DOHH2 (cell line): ENCODE data around the gene DOCK9.

Experiments
- H3F3A ChIP-seq: fragments of 200-600 bp; sonication (generic), shearing (Covaris generic); 2 replicates; pipeline ENCODE4 v1.6.0; 2016; ENCODE audit warnings: antibody characterized with exemption, mild to moderate bottlenecking; ENCODE audit not compliant: control insufficient read depth, insufficient read depth
- H3K27ac ChIP-seq: fragments of 200-600 bp; sonication (generic); 2 replicates; pipeline ENCODE4 v1.5.1; 2014; ENCODE audit warnings: low read depth, mild to moderate bottlenecking, low read length, moderate library complexity
- H3K27me3 ChIP-seq: fragments of 200-600 bp; sonication (generic); 2 replicates; pipeline ENCODE4 v1.6.1; 2014; ENCODE audit warnings: mild to moderate bottlenecking, low read length, mixed read lengths; ENCODE audit not compliant: control insufficient read depth
- H3K36me3 ChIP-seq: fragments of 200-600 bp; sonication (generic); 2 replicates; pipeline ENCODE4 v1.6.1; 2014; ENCODE audit warnings: mild to moderate bottlenecking, low read length, moderate library complexity, mixed read lengths; ENCODE audit not compliant: control insufficient read depth
- H3K4me1 ChIP-seq: fragments of 200-600 bp; sonication (generic); 2 replicates; pipeline ENCODE4 v1.6.1; 2014; ENCODE audit warnings: mild to moderate bottlenecking, low read length, mixed read lengths; ENCODE audit not compliant: control insufficient read depth
- H3K4me2 ChIP-seq: fragments of 200-600 bp; sonication (generic); 2 replicates; pipeline ENCODE4 v1.6.0; 2014; ENCODE audit warnings: mild to moderate bottlenecking, low read length, moderate library complexity
- H3K4me3 ChIP-seq: fragments of 200-600 bp; sonication (generic); 2 replicates; pipeline ENCODE4 v1.5.1; 2014; ENCODE audit warnings: mild to moderate bottlenecking, low read length, mixed read lengths
- H3K79me2 ChIP-seq: fragments of 200-600 bp; sonication (generic); 2 replicates; pipeline ENCODE4 v1.6.1; 2014; ENCODE audit warnings: mild to moderate bottlenecking, low read length, mixed read lengths; ENCODE audit not compliant: control insufficient read depth
- H3K9me2 ChIP-seq: fragments of 200-600 bp; sonication (generic); replicated peaks from 2 replicates; pipeline ENCODE4 v1.6.1; 2014; ENCODE audit warnings: mild to moderate bottlenecking, low read length, mixed read lengths; ENCODE audit not compliant: control insufficient read depth
- H3K9me3 ChIP-seq: fragments of 200-600 bp; sonication (generic); 2 replicates; pipeline ENCODE4 v1.6.1; 2014; ENCODE audit warnings: antibody characterized with exemption, low read length, mixed read lengths; ENCODE audit not compliant: control insufficient read depth, insufficient read depth
- H4K20me1 ChIP-seq: fragments of 200-600 bp; sonication (generic); 2 replicates; pipeline ENCODE4 v1.6.0; 2014; ENCODE audit warnings: low read depth, mild to moderate bottlenecking, antibody characterized with exemption, low read length, moderate library complexity; ENCODE audit not compliant: control insufficient read depth, insufficient read depth
- EZH2phosphoT487 ChIP-seq: fragments of 200-600 bp; sonication (generic); IDR thresholded peaks from 2 replicates; pipeline ENCODE4 v1.6.1; 2017; ENCODE audit warnings: borderline replicate concordance, mild to moderate bottlenecking, antibody characterized with exemption, low read length, moderate library complexity, mixed read lengths
- TF ChIP-seq, protein P1 (sequence below): fragments of 200-600 bp; sonication (generic); IDR thresholded peaks from one replicate; pipeline ENCODE4 v1.5.1; 2014; ENCODE audit warnings: antibody characterized with exemption, mild to moderate bottlenecking, low read depth, low read length; ENCODE audit not compliant: poor library complexity, severe bottlenecking

DOCK9 gene

DNA sequence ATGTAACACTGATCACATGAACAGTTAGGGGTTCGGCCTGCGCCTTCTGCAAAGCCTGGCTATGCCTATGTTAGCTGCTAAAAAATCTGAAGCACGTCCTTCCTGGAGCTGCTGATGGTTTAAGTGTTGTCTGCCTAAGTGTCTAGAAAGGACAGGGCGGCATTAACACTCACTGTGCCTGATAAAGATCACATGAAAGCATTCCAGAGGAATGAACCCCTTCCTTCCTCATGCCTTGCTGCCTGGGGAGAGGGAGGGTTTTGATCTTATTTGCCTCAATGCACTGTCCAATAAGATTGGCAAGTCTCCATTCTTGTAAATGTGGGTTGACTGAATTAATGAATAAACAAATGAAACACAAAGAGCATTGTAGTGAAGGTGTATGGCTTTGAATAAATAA is 5.2 kb downstream of the DOCK9 start:
- H4K20me1 ChIP-seq, result no peaks in the 10 kb centered on the region
- H3F3A ChIP-seq, result no peaks in the 10 kb centered on the region
- no peaks in the 10 kb centered on the region for H3K9me3 ChIP-seq
- no peak overlapping the region for H3K27ac ChIP-seq
- peaks cover 18% of the 10 kb centered on the region for H3K27me3 ChIP-seq
- H3K4me3 ChIP-seq, result no peak overlapping the region
- TF ChIP-seq, protein P1, sequence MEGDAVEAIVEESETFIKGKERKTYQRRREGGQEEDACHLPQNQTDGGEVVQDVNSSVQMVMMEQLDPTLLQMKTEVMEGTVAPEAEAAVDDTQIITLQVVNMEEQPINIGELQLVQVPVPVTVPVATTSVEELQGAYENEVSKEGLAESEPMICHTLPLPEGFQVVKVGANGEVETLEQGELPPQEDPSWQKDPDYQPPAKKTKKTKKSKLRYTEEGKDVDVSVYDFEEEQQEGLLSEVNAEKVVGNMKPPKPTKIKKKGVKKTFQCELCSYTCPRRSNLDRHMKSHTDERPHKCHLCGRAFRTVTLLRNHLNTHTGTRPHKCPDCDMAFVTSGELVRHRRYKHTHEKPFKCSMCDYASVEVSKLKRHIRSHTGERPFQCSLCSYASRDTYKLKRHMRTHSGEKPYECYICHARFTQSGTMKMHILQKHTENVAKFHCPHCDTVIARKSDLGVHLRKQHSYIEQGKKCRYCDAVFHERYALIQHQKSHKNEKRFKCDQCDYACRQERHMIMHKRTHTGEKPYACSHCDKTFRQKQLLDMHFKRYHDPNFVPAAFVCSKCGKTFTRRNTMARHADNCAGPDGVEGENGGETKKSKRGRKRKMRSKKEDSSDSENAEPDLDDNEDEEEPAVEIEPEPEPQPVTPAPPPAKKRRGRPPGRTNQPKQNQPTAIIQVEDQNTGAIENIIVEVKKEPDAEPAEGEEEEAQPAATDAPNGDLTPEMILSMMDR, result no peak
- TF ChIP-seq EZH2phosphoT487, result no peak
- H3K9me2 ChIP-seq, result no peaks in the 10 kb centered on the region
- H3K4me2 ChIP-seq, result no peak overlapping the region
- no peaks in the 10 kb centered on the region for H3K36me3 ChIP-seq
- peaks cover 7% of the 10 kb centered on the region for H3K4me1 ChIP-seq
- no peaks in the 10 kb centered on the region for H3K79me2 ChIP-seq

DNA sequence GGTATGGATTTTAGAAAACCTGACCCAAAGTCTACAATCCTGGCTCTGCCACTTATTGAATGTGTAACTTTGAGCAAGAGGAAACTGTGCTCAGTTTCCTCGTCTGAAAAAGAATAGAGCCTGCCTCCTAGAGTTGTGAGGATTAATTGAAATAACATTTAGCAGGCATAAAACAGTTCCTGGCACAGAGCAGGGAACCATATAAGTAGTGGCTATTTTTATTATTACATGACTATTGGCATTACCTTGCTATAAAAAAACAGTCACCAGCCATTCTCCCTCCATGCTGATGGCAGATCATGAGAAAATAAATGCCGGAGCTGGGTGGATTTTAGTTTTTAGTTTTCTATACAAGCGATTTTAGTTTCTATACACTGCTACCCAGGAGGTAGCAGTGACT is 5.8 kb downstream of the DOCK9 start:
- H3K79me2 ChIP-seq, result no peaks in the 10 kb centered on the region
- H3K9me2 ChIP-seq, result no peaks in the 10 kb centered on the region
- H4K20me1 ChIP-seq, result no peaks in the 10 kb centered on the region
- no peak overlapping the region for H3K27ac ChIP-seq
- no peaks in the 10 kb centered on the region for H3F3A ChIP-seq
- H3K36me3 ChIP-seq, result no peaks in the 10 kb centered on the region
- H3K4me1 ChIP-seq, result peaks cover 7% of the 10 kb centered on the region
- peaks cover 14% of the 10 kb centered on the region for H3K27me3 ChIP-seq
- no peak overlapping the region for H3K4me2 ChIP-seq
- no peaks in the 10 kb centered on the region for H3K9me3 ChIP-seq
- TF ChIP-seq, protein P1, result no peak
- no peak for TF ChIP-seq EZH2phosphoT487
- no peak overlapping the region for H3K4me3 ChIP-seq

DNA sequence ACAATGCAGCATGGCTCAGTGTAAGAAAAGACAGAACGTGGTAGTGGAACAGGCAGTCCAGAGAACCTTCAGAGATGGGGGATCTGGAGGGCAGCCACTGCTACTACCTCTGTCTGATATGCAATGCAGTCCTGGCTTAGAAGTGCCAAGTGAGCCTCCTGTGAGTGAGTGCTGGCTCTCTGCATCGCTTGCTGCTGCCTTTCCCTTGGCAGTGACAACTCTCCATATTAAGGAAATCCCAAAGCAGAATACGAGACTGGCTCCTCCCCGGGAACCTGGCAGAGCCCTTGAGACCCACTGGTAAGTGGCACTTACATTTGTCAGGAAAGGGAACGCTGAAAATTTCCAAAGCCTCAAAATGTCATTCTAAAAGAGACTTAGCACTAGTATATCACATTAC is 7.5 kb downstream of the DOCK9 start:
- TF ChIP-seq EZH2phosphoT487, result no peak
- TF ChIP-seq, protein P1, result no peak
- no peaks in the 10 kb centered on the region for H3K9me3 ChIP-seq
- no peaks in the 10 kb centered on the region for H3F3A ChIP-seq
- H3K9me2 ChIP-seq, result no peaks in the 10 kb centered on the region
- no peak overlapping the region for H3K4me2 ChIP-seq
- H3K4me3 ChIP-seq, result no peak overlapping the region
- no peak overlapping the region for H3K27ac ChIP-seq
- no peaks in the 10 kb centered on the region for H3K36me3 ChIP-seq
- no peaks in the 10 kb centered on the region for H3K79me2 ChIP-seq
- peaks cover 4% of the 10 kb centered on the region; the same call in 1 of the 2 replicates for H3K27me3 ChIP-seq
- peaks cover 7% of the 10 kb centered on the region for H3K4me1 ChIP-seq
- H4K20me1 ChIP-seq, result no peaks in the 10 kb centered on the region

DNA sequence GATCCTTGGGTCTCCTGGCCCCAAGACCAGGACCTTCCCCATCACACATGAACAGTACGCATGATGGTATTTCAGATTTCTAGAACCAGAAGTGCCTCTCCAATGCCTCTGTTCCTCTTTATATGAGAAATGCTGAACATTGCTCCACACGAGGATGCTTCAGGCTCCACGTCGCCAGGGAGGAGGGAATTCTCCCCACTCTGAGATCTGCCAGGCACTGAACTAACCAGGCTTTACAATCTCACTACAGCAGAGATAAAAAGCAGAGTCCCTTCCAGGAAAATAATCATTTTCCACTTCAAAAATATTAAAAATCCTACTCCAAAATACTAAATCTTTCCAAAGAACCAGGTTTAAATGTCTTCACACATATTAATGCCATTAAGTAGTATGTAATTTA is 10.4 kb downstream of the DOCK9 start:
- no peaks in the 10 kb centered on the region for H4K20me1 ChIP-seq
- no peaks in the 10 kb centered on the region for H3K9me2 ChIP-seq
- no peak for TF ChIP-seq EZH2phosphoT487
- TF ChIP-seq, protein P1, result no peak
- no peak overlapping the region for H3K4me2 ChIP-seq
- no peaks in the 10 kb centered on the region for H3K27me3 ChIP-seq
- no peaks in the 10 kb centered on the region for H3F3A ChIP-seq
- H3K27ac ChIP-seq, result no peak overlapping the region
- no peaks in the 10 kb centered on the region for H3K4me1 ChIP-seq
- H3K36me3 ChIP-seq, result no peaks in the 10 kb centered on the region
- no peaks in the 10 kb centered on the region for H3K79me2 ChIP-seq
- H3K9me3 ChIP-seq, result no peaks in the 10 kb centered on the region
- H3K4me3 ChIP-seq, result no peak overlapping the region
